Measurements from ENCODE around the gene IGFALS.

The IGFALS gene

GRCh38 chr16:1818204-1818872, 24.8 kb upstream of the IGFALS start:
- no peaks in the 10 kb centered on the region for H3K4me1 ChIP-seq (ENCODE audit: control insufficient read depth, insufficient read depth, low read length)
- H3K9me3 ChIP-seq (ENCODE audit: control insufficient read depth, low read length) = no peaks in the 10 kb centered on the region
- H3K27me3 ChIP-seq (ENCODE audit: control insufficient read depth, insufficient read depth, low read length, poor library complexity, severe bottlenecking) = no peaks in the 10 kb centered on the region
- H3K36me3 ChIP-seq (ENCODE audit: control insufficient read depth, insufficient read depth, low read length) = no peaks in the 10 kb centered on the region
- H3K27ac ChIP-seq (ENCODE audit: insufficient read depth, low read depth, low read length, poor library complexity, severe bottlenecking) = no peak overlapping the region
- H3K4me3 ChIP-seq (ENCODE audit: insufficient read depth, low read depth, low read length) = no peak overlapping the region
- WGBS, 2 experiments = 95% methylated on average over 27 of the region's 27 CpGs

DNA sequence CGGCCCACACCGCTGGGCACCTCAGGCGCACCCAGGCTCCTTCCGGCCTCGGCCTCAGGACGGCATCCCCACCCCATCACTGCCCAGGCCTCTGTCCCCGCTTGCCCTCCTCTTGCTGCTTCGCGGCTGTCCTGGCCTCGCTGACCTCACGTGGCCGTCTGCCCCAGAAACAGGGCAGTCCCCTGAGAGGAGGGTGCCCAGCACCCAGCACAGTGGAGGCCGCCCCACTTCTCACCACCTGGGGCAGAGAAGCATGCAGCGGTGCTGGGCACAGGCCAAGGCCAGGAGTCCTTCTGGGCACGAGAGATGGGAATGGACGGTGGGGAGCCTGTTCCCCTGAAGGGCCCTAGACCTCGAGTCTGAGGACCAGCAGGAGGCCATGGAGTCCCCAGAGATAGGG, 24.2 kb upstream of the IGFALS start:
- H3K4me1 ChIP-seq (ENCODE audit: control insufficient read depth, insufficient read depth, low read length) = peaks cover 2% of the 10 kb centered on the region
- H3K4me3 ChIP-seq (ENCODE audit: insufficient read depth, low read depth, low read length) = no peak overlapping the region
- WGBS, 2 experiments = 95 to 96% methylated on average over 17 of the region's 17 CpGs
- H3K27ac ChIP-seq (ENCODE audit: insufficient read depth, low read depth, low read length, poor library complexity, severe bottlenecking) = no peak overlapping the region
- H3K36me3 ChIP-seq (ENCODE audit: control insufficient read depth, insufficient read depth, low read length) = no peaks in the 10 kb centered on the region
- no peaks in the 10 kb centered on the region for H3K9me3 ChIP-seq (ENCODE audit: control insufficient read depth, low read length)
- no peaks in the 10 kb centered on the region for H3K27me3 ChIP-seq (ENCODE audit: control insufficient read depth, insufficient read depth, low read length, poor library complexity, severe bottlenecking)

GRCh38 chr16:1817276-1817589, 23.7 kb upstream of the IGFALS start:
- Histone ChIP-seq H3K9me3 (ENCODE audit: control insufficient read depth, low read length) (no peaks in the 10 kb centered on the region), H3K27ac (ENCODE audit: insufficient read depth, low read depth, low read length, poor library complexity, severe bottlenecking) (no peak overlapping the region), H3K36me3 (ENCODE audit: control insufficient read depth, insufficient read depth, low read length) (no peaks in the 10 kb centered on the region), H3K27me3 (ENCODE audit: control insufficient read depth, insufficient read depth, low read length, poor library complexity, severe bottlenecking) (no peaks in the 10 kb centered on the region), H3K4me1 (ENCODE audit: control insufficient read depth, insufficient read depth, low read length) (peaks cover 5% of the 10 kb centered on the region), H3K4me3 (ENCODE audit: insufficient read depth, low read depth, low read length) (no peak overlapping the region)
- WGBS, 2 experiments = 95% methylated on average over 9 of the region's 9 CpGs

- H3K4me1 ChIP-seq (ENCODE audit: control insufficient read depth, insufficient read depth, low read length) = peaks cover 5% of the 10 kb centered on the region
- WGBS, 2 experiments = 96% methylated on average over 40 of the region's 40 CpGs
- H3K4me3 ChIP-seq (ENCODE audit: insufficient read depth, low read depth, low read length) = no peak overlapping the region
- no peaks in the 10 kb centered on the region for H3K27me3 ChIP-seq (ENCODE audit: control insufficient read depth, insufficient read depth, low read length, poor library complexity, severe bottlenecking)
- no peaks in the 10 kb centered on the region for H3K36me3 ChIP-seq (ENCODE audit: control insufficient read depth, insufficient read depth, low read length)
- no peaks in the 10 kb centered on the region for H3K9me3 ChIP-seq (ENCODE audit: control insufficient read depth, low read length)
- no peak overlapping the region for H3K27ac ChIP-seq (ENCODE audit: insufficient read depth, low read depth, low read length, poor library complexity, severe bottlenecking)
Observed at GRCh38 chr16:1816396-1817275, 23.1 kb upstream of the IGFALS start.

DNA sequence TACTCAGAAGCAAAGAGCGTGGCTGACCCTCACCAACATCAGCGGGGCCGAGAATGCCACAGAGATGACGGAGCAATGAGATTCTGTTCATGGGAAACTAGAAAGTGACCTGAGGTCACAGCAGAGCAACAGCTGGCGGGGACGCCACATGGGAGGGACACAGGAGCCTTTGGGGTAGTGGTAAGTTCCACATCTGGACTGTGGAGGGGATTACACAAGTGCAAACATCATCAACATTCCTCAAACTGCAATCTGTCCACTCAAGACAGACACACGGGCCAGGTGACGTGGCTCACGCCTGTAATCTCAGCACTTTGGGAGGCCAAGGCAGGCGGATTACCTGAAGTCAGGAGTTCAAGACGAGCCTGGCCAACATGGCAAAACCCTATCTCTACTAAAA, 22.0 kb upstream of the IGFALS start:
- no peaks in the 10 kb centered on the region for H3K36me3 ChIP-seq (ENCODE audit: control insufficient read depth, insufficient read depth, low read length)
- H3K27me3 ChIP-seq (ENCODE audit: control insufficient read depth, insufficient read depth, low read length, poor library complexity, severe bottlenecking) = no peaks in the 10 kb centered on the region
- 93 to 95% methylated on average over 11 of the region's 11 CpGs for WGBS, 2 experiments
- no peak overlapping the region for H3K27ac ChIP-seq (ENCODE audit: insufficient read depth, low read depth, low read length, poor library complexity, severe bottlenecking)
- H3K9me3 ChIP-seq (ENCODE audit: control insufficient read depth, low read length) = no peaks in the 10 kb centered on the region
- no peak overlapping the region for H3K4me3 ChIP-seq (ENCODE audit: insufficient read depth, low read depth, low read length)
- peaks cover 5% of the 10 kb centered on the region for H3K4me1 ChIP-seq (ENCODE audit: control insufficient read depth, insufficient read depth, low read length)

DNA sequence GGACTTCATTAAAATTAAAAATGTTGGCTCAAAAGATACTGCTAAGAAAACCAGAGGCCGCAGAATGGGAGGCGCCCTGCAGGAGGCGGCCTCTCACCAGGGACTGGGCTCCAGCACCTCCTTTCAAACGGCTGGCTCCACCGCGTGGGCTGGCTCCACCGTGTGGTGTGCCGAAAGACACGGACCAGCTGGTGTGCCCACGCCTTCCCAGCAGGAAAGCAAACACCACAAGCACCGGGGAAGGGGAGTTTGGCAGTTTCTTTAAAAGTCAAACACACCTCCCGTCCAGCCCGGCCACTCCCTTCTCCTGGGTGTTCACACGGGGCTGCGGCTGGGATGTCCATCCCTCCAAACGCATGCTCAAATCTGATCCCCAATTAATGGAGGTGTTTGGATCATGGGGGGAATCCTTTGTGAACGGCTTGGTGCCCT, 19.2 kb upstream of the IGFALS start:
- H3K27me3 ChIP-seq (ENCODE audit: control insufficient read depth, insufficient read depth, low read length, poor library complexity, severe bottlenecking) = no peaks in the 10 kb centered on the region
- WGBS, 2 experiments = 45 to 47% methylated on average over 17 of the region's 17 CpGs
- no peaks in the 10 kb centered on the region for H3K36me3 ChIP-seq (ENCODE audit: control insufficient read depth, insufficient read depth, low read length)
- no peak overlapping the region for H3K27ac ChIP-seq (ENCODE audit: insufficient read depth, low read depth, low read length, poor library complexity, severe bottlenecking)
- peaks cover 5% of the 10 kb centered on the region for H3K4me1 ChIP-seq (ENCODE audit: control insufficient read depth, insufficient read depth, low read length)
- H3K4me3 ChIP-seq (ENCODE audit: insufficient read depth, low read depth, low read length) = no peak overlapping the region
- no peaks in the 10 kb centered on the region for H3K9me3 ChIP-seq (ENCODE audit: control insufficient read depth, low read length)

GRCh38 chr16:1810536-1810935, 17.0 kb upstream of the IGFALS start:
- Histone ChIP-seq H3K27ac (ENCODE audit: insufficient read depth, low read depth, low read length, poor library complexity, severe bottlenecking) (no peak overlapping the region), H3K36me3 (ENCODE audit: control insufficient read depth, insufficient read depth, low read length) (no peaks in the 10 kb centered on the region), H3K9me3 (ENCODE audit: control insufficient read depth, low read length) (no peaks in the 10 kb centered on the region), H3K27me3 (ENCODE audit: control insufficient read depth, insufficient read depth, low read length, poor library complexity, severe bottlenecking) (no peaks in the 10 kb centered on the region), H3K4me1 (ENCODE audit: control insufficient read depth, insufficient read depth, low read length) (peaks cover 5% of the 10 kb centered on the region), H3K4me3 (ENCODE audit: insufficient read depth, low read depth, low read length) (no peak overlapping the region)
- WGBS, 2 experiments = 93% methylated on average over 16 of the region's 16 CpGs

DNA sequence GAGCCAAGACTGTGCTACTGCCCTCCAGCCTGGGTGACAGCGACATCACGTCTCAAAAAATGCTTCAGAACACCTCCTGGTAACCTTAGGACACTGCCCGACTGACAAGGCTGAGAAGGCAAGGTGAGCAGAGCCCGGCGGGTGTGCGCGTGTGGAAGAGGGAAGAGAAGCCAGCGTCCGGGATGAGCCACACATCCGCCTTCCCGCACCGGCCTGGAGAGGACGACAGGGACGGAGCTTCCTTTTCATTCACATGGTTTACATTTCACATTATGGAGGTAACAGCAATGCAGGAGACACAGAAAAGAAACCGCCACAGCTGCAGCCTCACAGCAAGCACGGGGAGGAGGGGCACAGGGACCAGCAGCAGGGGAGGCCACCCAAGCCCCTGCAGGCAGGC, 16.6 kb upstream of the IGFALS start:
- no peaks in the 10 kb centered on the region for H3K36me3 ChIP-seq (ENCODE audit: control insufficient read depth, insufficient read depth, low read length)
- no peaks in the 10 kb centered on the region for H3K27me3 ChIP-seq (ENCODE audit: control insufficient read depth, insufficient read depth, low read length, poor library complexity, severe bottlenecking)
- no peak overlapping the region for H3K4me3 ChIP-seq (ENCODE audit: insufficient read depth, low read depth, low read length)
- H3K27ac ChIP-seq (ENCODE audit: insufficient read depth, low read depth, low read length, poor library complexity, severe bottlenecking) = no peak overlapping the region
- WGBS, 2 experiments = 95 to 97% methylated on average over 16 of the region's 16 CpGs
- H3K9me3 ChIP-seq (ENCODE audit: control insufficient read depth, low read length) = no peaks in the 10 kb centered on the region
- peaks cover 5% of the 10 kb centered on the region for H3K4me1 ChIP-seq (ENCODE audit: control insufficient read depth, insufficient read depth, low read length)

GRCh38 chr16:1809281-1809801, 15.8 kb upstream of the IGFALS start:
- Histone ChIP-seq H3K27ac (ENCODE audit: insufficient read depth, low read depth, low read length, poor library complexity, severe bottlenecking) (no peak overlapping the region), H3K4me1 (ENCODE audit: control insufficient read depth, insufficient read depth, low read length) (peaks cover 5% of the 10 kb centered on the region), H3K36me3 (ENCODE audit: control insufficient read depth, insufficient read depth, low read length) (no peaks in the 10 kb centered on the region), H3K4me3 (ENCODE audit: insufficient read depth, low read depth, low read length) (no peak overlapping the region), H3K27me3 (ENCODE audit: control insufficient read depth, insufficient read depth, low read length, poor library complexity, severe bottlenecking) (no peaks in the 10 kb centered on the region), H3K9me3 (ENCODE audit: control insufficient read depth, low read length) (no peaks in the 10 kb centered on the region)
- WGBS, 2 experiments = 64 to 69% methylated on average over 28 of the region's 28 CpGs

GRCh38 chr16:1808691-1809090, 15.2 kb upstream of the IGFALS start:
- no peaks in the 10 kb centered on the region for H3K9me3 ChIP-seq (ENCODE audit: control insufficient read depth, low read length)
- 80% methylated on average over 18 of the region's 18 CpGs for WGBS, 2 experiments
- no peaks in the 10 kb centered on the region for H3K27me3 ChIP-seq (ENCODE audit: control insufficient read depth, insufficient read depth, low read length, poor library complexity, severe bottlenecking)
- H3K36me3 ChIP-seq (ENCODE audit: control insufficient read depth, insufficient read depth, low read length) = no peaks in the 10 kb centered on the region
- H3K27ac ChIP-seq (ENCODE audit: insufficient read depth, low read depth, low read length, poor library complexity, severe bottlenecking) = no peak overlapping the region
- no peak overlapping the region for H3K4me3 ChIP-seq (ENCODE audit: insufficient read depth, low read depth, low read length)
- H3K4me1 ChIP-seq (ENCODE audit: control insufficient read depth, insufficient read depth, low read length) = peaks cover 5% of the 10 kb centered on the region

Measured in ectodermal cell (in vitro differentiated cells).